ENCODE results near the gene POLR1A. TPM values are rescaled to one million over a fixed set of nuclear protein-coding genes. Genes with fewer than 3 reads are reported as not detected.

POLR1A gene
- total RNA-seq, 1 donor from 2014 or later = 24.3 TPM

Other genes with a start within 250 kb of the POLR1A start
- 3.8 TPM for gene ST3GAL5, start 216.9 kb downstream of the POLR1A start, total RNA-seq
- gene PTCD3, start 349 bp upstream of the POLR1A start, total RNA-seq = 146 TPM
- 239 TPM for gene IMMT, start 89.6 kb upstream of the POLR1A start, total RNA-seq
- gene MRPL35, start 93.6 kb upstream of the POLR1A start, total RNA-seq = 94.9 TPM
- 21.7 TPM for gene REEP1, start 231.7 kb upstream of the POLR1A start, total RNA-seq

All from cardiac septum (tissue), 1 donor.